Natural killer cell (primary cell): Measurements from ENCODE around the gene SCAPER. TPM values are rescaled to one million over a fixed set of nuclear protein-coding genes. Genes with fewer than 3 reads are reported as not detected.
A peak's percentile ranks its signal among the peaks of the same experiment; 100 is the strongest.

Experiments used
- ATAC-seq, 3 donors: fragments of 150-1000 bp in 2 of 3; fragments of 200-7000 bp in 1 of 3; cut with Tn5 transposase; 1 replicate in 1 of 3; 2 replicates in 2 of 3; pipeline ENCODE4 v1.10.0; 2021; ENCODE audit warnings: mild to moderate bottlenecking in 2 of 3, moderate library complexity in 2 of 3
- DNase-seq, 2 donors: peaks; one replicate each; pipeline versions ENCODE4 v3.0.0 to v3.0.0-alpha.2; 2013 to 2021; ENCODE audit warnings: mixed read lengths in 1 of 2
- H3K27ac ChIP-seq: one replicate; pipeline ENCODE4 v1.5.1; 2013; ENCODE audit warnings: mild to moderate bottlenecking, low read length
- H3K27me3 ChIP-seq: one replicate; pipeline ENCODE4 v1.6.1; 2013; ENCODE audit warnings: low read length; ENCODE audit not compliant: control insufficient read depth, insufficient read depth
- H3K36me3 ChIP-seq: one replicate; pipeline ENCODE4 v1.6.1; 2013; ENCODE audit warnings: low read length; ENCODE audit not compliant: control insufficient read depth, insufficient read depth
- H3K4me1 ChIP-seq: one replicate; pipeline ENCODE4 v1.6.1; 2013; ENCODE audit warnings: low read length; ENCODE audit not compliant: control insufficient read depth, insufficient read depth
- H3K4me3 ChIP-seq: one replicate; pipeline ENCODE4 v1.5.1; 2013; ENCODE audit warnings: low read length
- H3K9me3 ChIP-seq: one replicate; pipeline ENCODE4 v1.6.1; 2013; ENCODE audit warnings: low read length; ENCODE audit not compliant: control insufficient read depth, insufficient read depth
- H3K27ac Mint-ChIP-seq, 2 donors: one replicate each; pipeline ENCODE4 v1.8.0; 2022; ENCODE audit warnings: mild to moderate bottlenecking in 2 of 2, mixed read lengths in 2 of 2, moderate library complexity in 1 of 2
- H3K27me3 Mint-ChIP-seq, 2 donors: one replicate each; pipeline ENCODE4 v1.8.0; 2022; ENCODE audit warnings: low read depth in 2 of 2, mixed read lengths in 2 of 2
- H3K36me3 Mint-ChIP-seq: one replicate; pipeline ENCODE4 v1.8.0; 2022; ENCODE audit warnings: mixed read lengths
- H3K4me1 Mint-ChIP-seq, 2 donors: one replicate each; pipeline ENCODE4 v1.8.0; 2022; ENCODE audit warnings: mixed read lengths in 2 of 2
- H3K4me3 Mint-ChIP-seq: one replicate; pipeline ENCODE4 v1.8.0; 2022; ENCODE audit warnings: mild to moderate bottlenecking, moderate library complexity, mixed read lengths
- H3K9me3 Mint-ChIP-seq, 2 donors: one replicate each; pipeline ENCODE4 v1.8.0; 2022; ENCODE audit warnings: mixed read lengths in 2 of 2
- CTCF ChIP-seq: fragments of 200-600 bp; IDR thresholded peaks from one replicate; pipeline ENCODE4 v1.8.0; 2022; ENCODE audit warnings: antibody characterized with exemption
- WGBS: methylation state at CpG from one replicate; pipeline ENCODE4 v1.1.7; 2013; ENCODE audit warnings: missing lambda C conversion rate; ENCODE audit not compliant: insufficient coverage; 5-methylcytosine and 5-hydroxymethylcytosine counted together
- intact Hi-C: fragments of 100-400 bp; cut with micrococcal nuclease; formaldehyde crosslinking; loops from one replicate; pipeline ENCODE4 v1.14.2; 2022
- total RNA-seq, 4 donors: library from RNA; stranded (reverse); fragments of 120-200 nt in 1 of 4; gene quantifications; one replicate each; pipeline versions ENCODE4 v1.2.3 to v1.2.4, GENCODE V29; 2013 to 2022

SCAPER gene
- total RNA-seq, 3 donors from 2014 or later (not counting 1 experiment from before 2014, with no cell fraction given) = 48.1 to 53.6 (median 51.8) TPM

GRCh38 chr15:76346669-76347481 lies 558.3 kb downstream of the SCAPER start:
- Histone ChIP-seq H3K27ac (no peak overlapping the region), H3K4me3 (no peak overlapping the region), H3K9me3 (no peaks in the 10 kb centered on the region), H3K4me1 (peaks cover 29% of the 10 kb centered on the region), H3K36me3 (peaks cover 2% of the 10 kb centered on the region), H3K27me3 (peaks cover 55% of the 10 kb centered on the region)
- Mint-ChIP-seq H3K4me1 (peaks cover 17 to 28% of the 10 kb centered on the region in 2 donors), H3K4me3 (peak overlapping the region; percentile 49), H3K36me3 (peaks cover 13% of the 10 kb centered on the region), H3K27me3 (peaks cover 34 to 53% of the 10 kb centered on the region in 2 donors), H3K9me3 (no peaks in the 10 kb centered on the region), H3K27ac (no peak overlapping the region)
- TF ChIP-seq CTCF = no peak
- DNase-seq (peak in 1 of 2 donors; percentile 31), ATAC-seq (no peak)
- intact Hi-C loops = no loop called here
- WGBS = 6% methylated on average over 73 of the region's 74 CpGs

GRCh38 chr15:76345880-76346668 lies 559.1 kb downstream of the SCAPER start:
- Mint-ChIP-seq H3K4me3 (peak overlapping the region; percentile 78), H3K36me3 (peaks cover 13% of the 10 kb centered on the region), H3K4me1 (peaks cover 23 to 33% of the 10 kb centered on the region in 2 donors), H3K27me3 (peaks cover 39 to 58% of the 10 kb centered on the region in 2 donors), H3K9me3 (no peaks in the 10 kb centered on the region), H3K27ac (peak overlapping the region in 1 of 2 donors; percentile 3)
- peaks cover 2% of the 10 kb centered on the region for H3K36me3 ChIP-seq
- WGBS = 2% methylated on average over 65 of the region's 65 CpGs
- H3K4me3 ChIP-seq = no peak overlapping the region
- peak; percentile 27 to 49 (median 45) for ATAC-seq
- intact Hi-C loops = no loop called here
- no peak overlapping the region for H3K27ac ChIP-seq
- H3K27me3 ChIP-seq = peaks cover 62% of the 10 kb centered on the region
- DNase-seq = peak in 1 of 2 donors; percentile 41
- no peaks in the 10 kb centered on the region for H3K9me3 ChIP-seq
- TF ChIP-seq CTCF = no peak
- peaks cover 37% of the 10 kb centered on the region for H3K4me1 ChIP-seq

GRCh38 chr15:76345583-76345879 lies 559.6 kb downstream of the SCAPER start:
- H3K27ac Mint-ChIP-seq = peak overlapping the region in 1 of 2 donors; percentile 3
- ATAC-seq = no peak
- peaks cover 42 to 58% of the 10 kb centered on the region in 2 donors for H3K27me3 Mint-ChIP-seq

More at GRCh38 chr15:76345583-76345879, 559.6 kb downstream of the SCAPER start:
- Mint-ChIP-seq H3K4me1 (peaks cover 28 to 38% of the 10 kb centered on the region in 2 donors), H3K9me3 (no peaks in the 10 kb centered on the region), H3K4me3 (peak overlapping the region; percentile 78), H3K36me3 (peaks cover 13% of the 10 kb centered on the region)
- intact Hi-C loops = no loop called here
- Histone ChIP-seq H3K27me3 (peaks cover 67% of the 10 kb centered on the region), H3K36me3 (peaks cover 2% of the 10 kb centered on the region), H3K4me3 (no peak overlapping the region), H3K9me3 (no peaks in the 10 kb centered on the region), H3K4me1 (peaks cover 43% of the 10 kb centered on the region), H3K27ac (no peak overlapping the region)
- no peak for TF ChIP-seq CTCF
- no peak for DNase-seq
- WGBS = 15% methylated on average over 7 of the region's 7 CpGs
